GM12874 (cell line): ENCODE data around the gene RPL3.
A peak's percentile ranks its signal among the peaks of the same experiment; 100 is the strongest.

Experiments used
- CTCF ChIP-seq: IDR thresholded peaks from 2 replicates; pipeline ENCODE4 v1.5.1; 2011; ENCODE audit warnings: low read depth, mild to moderate bottlenecking, control low read depth, low read length, moderate library complexity; ENCODE audit not compliant: insufficient read depth

The RPL3 gene

DNA sequence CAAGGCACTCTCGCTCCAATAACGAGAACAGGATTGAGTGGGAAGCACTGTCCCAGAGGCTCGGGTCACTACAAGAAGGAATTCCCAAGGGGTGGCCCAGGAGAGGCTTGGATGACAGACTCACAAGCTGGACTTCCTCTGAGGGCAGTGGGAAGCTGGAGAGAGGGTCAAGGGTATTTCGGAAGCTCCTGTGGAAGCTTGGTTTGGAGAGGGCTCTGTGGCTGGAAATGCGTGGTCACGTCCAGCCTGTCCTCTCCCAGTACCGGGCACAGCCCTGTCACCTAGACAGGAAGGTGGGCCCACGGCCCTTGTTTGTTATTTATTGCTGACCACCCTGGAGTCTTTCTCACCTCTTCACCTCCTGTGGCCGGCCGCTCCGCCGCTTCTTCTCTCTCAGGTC is 35.7 kb upstream of the RPL3 start:
- no peak for TF ChIP-seq CTCF

DNA sequence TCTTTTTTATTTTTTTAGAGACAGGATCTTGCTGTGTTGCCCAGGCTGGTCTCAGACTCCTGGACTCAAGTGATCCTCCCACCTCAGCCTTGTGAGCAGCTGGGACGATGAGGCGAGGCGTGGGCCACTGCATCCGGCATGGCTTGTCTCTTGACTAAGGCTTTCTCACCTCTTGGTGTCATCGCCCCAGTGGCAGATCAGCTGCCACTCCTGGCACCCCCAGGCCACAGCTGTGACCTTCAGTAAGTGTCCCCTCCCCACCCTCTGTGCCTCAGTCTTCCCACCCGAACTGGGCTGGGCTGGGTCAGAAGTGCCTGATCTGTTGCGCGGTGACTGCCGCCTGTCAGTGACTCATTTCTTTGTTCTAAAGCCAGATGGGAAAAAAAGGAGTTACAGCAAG is 33.9 kb upstream of the RPL3 start:
- no peak for TF ChIP-seq CTCF

DNA sequence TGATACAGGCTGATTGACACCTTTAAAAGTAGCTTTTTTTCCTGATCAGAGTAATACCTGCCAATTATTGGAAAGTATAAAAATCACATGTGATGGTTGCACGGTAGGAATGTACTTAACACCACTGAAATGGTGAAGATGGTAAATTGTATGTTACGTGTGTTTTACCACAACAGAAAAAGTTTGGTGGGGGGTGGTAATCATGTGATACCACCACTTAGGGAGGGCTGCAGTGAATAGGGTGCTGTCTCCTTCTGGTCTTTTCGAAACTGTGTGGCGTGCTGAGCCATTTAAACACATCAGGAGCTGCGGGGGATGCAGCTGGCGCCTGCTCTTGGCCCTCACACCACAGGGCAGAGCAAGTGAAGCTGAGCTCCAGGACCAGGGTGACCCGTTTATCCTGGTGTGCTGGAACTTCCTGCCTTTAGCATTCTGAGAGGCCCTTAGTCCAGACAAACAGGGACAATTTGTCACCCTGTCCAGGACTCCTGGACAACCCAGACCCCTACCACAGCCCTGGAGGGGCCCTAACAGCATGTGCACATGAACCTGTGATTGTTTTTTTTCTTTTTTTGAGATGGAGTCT is 33.0 kb upstream of the RPL3 start:
- TF ChIP-seq CTCF, result no peak

DNA sequence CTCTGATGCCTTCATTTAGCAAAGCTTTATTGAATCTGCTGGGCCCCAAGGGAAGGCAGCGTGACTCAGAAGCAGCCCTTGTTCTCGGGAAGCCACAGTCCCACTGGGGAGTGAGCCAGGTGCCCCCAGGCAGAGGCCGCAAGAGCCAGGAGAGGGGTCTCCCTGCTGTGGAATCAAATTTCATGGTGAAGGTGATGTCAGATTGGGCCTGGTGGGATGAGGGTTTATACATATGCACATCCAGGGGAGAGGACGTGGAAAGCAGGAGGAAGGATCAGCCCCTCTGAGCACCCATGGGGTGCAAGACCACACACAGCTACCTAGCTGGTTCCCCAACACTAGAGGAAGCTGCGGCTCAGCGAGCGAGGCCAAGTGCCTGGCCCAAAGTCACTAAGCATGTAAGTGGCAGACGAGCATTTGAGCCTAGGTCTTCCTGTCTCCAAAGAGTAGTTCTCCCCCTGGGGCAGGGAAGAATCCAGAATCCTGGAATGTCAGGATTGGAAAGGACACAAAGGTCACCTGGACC is 32.3 kb upstream of the RPL3 start:
- no peak for TF ChIP-seq CTCF

- no peak for TF ChIP-seq CTCF
Observed at GRCh38 chr22:39350757-39351688, 31.6 kb upstream of the RPL3 start.

- 0 out of 2 replicates have a peak, but pooled peaks have one; percentile 7 for TF ChIP-seq CTCF
Observed at GRCh38 chr22:39349967-39350726, 30.7 kb upstream of the RPL3 start, which contains the start of gene SYNGR1. Gene SYNGR1 (plus strand): TSS chr22:39349991. CDS start chr22:39350011, 20 bp downstream.

GRCh38 chr22:39349506-39349966 is 30.1 kb upstream of the RPL3 start:
- 0 out of 2 replicates have a peak, but pooled peaks have one; percentile 6 for TF ChIP-seq CTCF
